CD14-positive monocyte (primary cell): ENCODE data around the gene ACSF2. TPM values are rescaled to one million over a fixed set of nuclear protein-coding genes. Genes with fewer than 3 reads are reported as not detected.

Source experiments
- DNase-seq, 3 donors: peaks; one replicate each; pipeline ENCODE4 v3.0.0-alpha.2; 2011 to 2022
- H2AFZ ChIP-seq: 2 replicates; pipeline ENCODE4 v1.6.0; 2012; ENCODE audit warnings: mild to moderate bottlenecking, low read depth, low read length, inconsistent platforms; ENCODE audit not compliant: insufficient read depth, poor library complexity, severe bottlenecking
- H3K27ac ChIP-seq, 2 donors: 1 replicate in 1 of 2; 2 replicates in 1 of 2; pipeline ENCODE4 v1.5.1; 2012 to 2013; ENCODE audit warnings: low read length in 2 of 2, control low read depth in 1 of 2, inconsistent platforms in 1 of 2, low read depth in 1 of 2, mild to moderate bottlenecking in 1 of 2
- H3K27me3 ChIP-seq, 2 donors: one replicate each; pipeline versions ENCODE4 v1.6.0 to v1.6.1; 2011 to 2013; ENCODE audit warnings: low read length in 2 of 2; ENCODE audit not compliant: control insufficient read depth in 2 of 2, insufficient read depth in 2 of 2
- H3K36me3 ChIP-seq, 2 donors: replicated peaks in 1 of 2; 1 replicate in 1 of 2; 2 replicates in 1 of 2; pipeline versions ENCODE4 v1.5.1 to v1.6.1; 2012 to 2013; ENCODE audit warnings: low read length in 2 of 2, control low read depth in 1 of 2, inconsistent platforms in 1 of 2, mild to moderate bottlenecking in 1 of 2; ENCODE audit not compliant: insufficient read depth in 2 of 2, control insufficient read depth in 1 of 2
- H3K4me1 ChIP-seq, 2 donors: 1 replicate in 1 of 2; 2 replicates in 1 of 2; pipeline versions ENCODE4 v1.5.1 to v1.6.1; 2012 to 2013; ENCODE audit warnings: low read length in 2 of 2, control low read depth in 1 of 2, inconsistent platforms in 1 of 2, mild to moderate bottlenecking in 1 of 2, moderate library complexity in 1 of 2; ENCODE audit not compliant: insufficient read depth in 2 of 2, control insufficient read depth in 1 of 2
- H3K4me2 ChIP-seq: replicated peaks from 2 replicates; pipeline ENCODE3; 2012; ENCODE audit warnings: low read length, moderate library complexity, mild to moderate bottlenecking; ENCODE audit not compliant: poor library complexity, severe bottlenecking; ENCODE audit errors: extremely low read depth
- H3K4me3 ChIP-seq, 3 experiments: fragments of 200-600 bp in 1 of 3; sonication (generic) in 1 of 3; replicated peaks in 1 of 3; 1 replicate in 2 of 3; 2 replicates in 1 of 3; pipeline ENCODE4 v1.5.1; 2011 to 2013; ENCODE audit warnings: low read length in 3 of 3, mild to moderate bottlenecking in 3 of 3, control low read depth in 2 of 3, low read depth in 2 of 3, inconsistent platforms in 1 of 3, moderate library complexity in 1 of 3
- H3K79me2 ChIP-seq: 2 replicates; pipeline ENCODE4 v1.6.0; 2012; ENCODE audit warnings: mild to moderate bottlenecking, control low read depth, inconsistent platforms, low read length, moderate library complexity; ENCODE audit not compliant: insufficient read depth
- H3K9ac ChIP-seq: 2 replicates; pipeline ENCODE4 v1.6.0; 2017; ENCODE audit warnings: low read length, mild to moderate bottlenecking; ENCODE audit not compliant: insufficient read depth, poor library complexity, severe bottlenecking
- H3K9me3 ChIP-seq, 2 donors: replicated peaks in 1 of 2; 1 replicate in 1 of 2; 2 replicates in 1 of 2; pipeline versions ENCODE4 v1.5.1 to v1.6.1; 2012 to 2013; ENCODE audit warnings: low read length in 2 of 2, control low read depth in 1 of 2; ENCODE audit not compliant: control insufficient read depth in 1 of 2, insufficient read depth in 1 of 2
- H4K20me1 ChIP-seq: 2 replicates; pipeline ENCODE4 v1.6.0; 2012; ENCODE audit warnings: mild to moderate bottlenecking, low read length, control low read depth, moderate library complexity; ENCODE audit not compliant: insufficient read depth
- H3K27ac Mint-ChIP-seq, 7 donors: one replicate each; pipeline ENCODE4 v1.8.0; 2020; ENCODE audit warnings: mild to moderate bottlenecking in 7 of 7, mixed read lengths in 7 of 7, moderate library complexity in 6 of 7, inconsistent platforms in 2 of 7
- H3K27me3 Mint-ChIP-seq, 3 donors: one replicate each; pipeline ENCODE4 v1.8.0; 2021 to 2022; ENCODE audit warnings: low read depth in 3 of 3, mild to moderate bottlenecking in 3 of 3, mixed read lengths in 3 of 3, moderate library complexity in 3 of 3, inconsistent platforms in 1 of 3
- H3K36me3 Mint-ChIP-seq, 2 donors: one replicate each; pipeline ENCODE4 v1.8.0; 2020; ENCODE audit warnings: mixed read lengths in 2 of 2, inconsistent platforms in 1 of 2, mild to moderate bottlenecking in 1 of 2
- H3K4me1 Mint-ChIP-seq: one replicate; pipeline ENCODE4 v1.8.0; 2020; ENCODE audit warnings: mild to moderate bottlenecking, mixed read lengths
- H3K4me3 Mint-ChIP-seq, 2 donors: one replicate each; pipeline ENCODE4 v1.8.0; 2020; ENCODE audit warnings: mild to moderate bottlenecking in 2 of 2, mixed read lengths in 2 of 2, moderate library complexity in 1 of 2
- H3K9me3 Mint-ChIP-seq, 7 donors: one replicate each; pipeline ENCODE4 v1.8.0; 2020 to 2022; ENCODE audit warnings: mixed read lengths in 7 of 7, mild to moderate bottlenecking in 6 of 7, moderate library complexity in 6 of 7, inconsistent platforms in 2 of 7
- WGBS: methylation state at CpG from one replicate; pipeline ENCODE4 v1.1.5; 2013; ENCODE audit warnings: missing lambda C conversion rate; ENCODE audit not compliant: insufficient coverage; 5-methylcytosine and 5-hydroxymethylcytosine counted together
- intact Hi-C, 2 donors: fragments of 100-400 bp; cut with micrococcal nuclease; formaldehyde crosslinking; loops; one replicate each; pipeline versions ENCODE4 v1.15.0 to v1.15.1; 2023
- polyA plus RNA-seq, 3 donors: library from polyadenylated mRNA; depleted of rRNA in 1 of 3; unstranded in 2 of 3; stranded (reverse) in 1 of 3; fragments of 300-500 nt in 2 of 3; fragments of >200 nt in 1 of 3; fragmentation: Illumina TruSeq in 2 of 3; gene quantifications; 1 replicate in 2 of 3; 2 replicates in 1 of 3; pipeline ENCODE4 v1.2.3, GENCODE V29; 2012 to 2021
- TF ChIP-seq, protein P1 (sequence below): fragments of 200-600 bp; IDR thresholded peaks from one replicate; pipeline ENCODE4 v1.8.0; 2022; ENCODE audit warnings: antibody characterized with exemption, mild to moderate bottlenecking

Gene ACSF2
- polyA plus RNA-seq, 3 donors = 2.8 to 24.4 (median 5.5) TPM

DNA sequence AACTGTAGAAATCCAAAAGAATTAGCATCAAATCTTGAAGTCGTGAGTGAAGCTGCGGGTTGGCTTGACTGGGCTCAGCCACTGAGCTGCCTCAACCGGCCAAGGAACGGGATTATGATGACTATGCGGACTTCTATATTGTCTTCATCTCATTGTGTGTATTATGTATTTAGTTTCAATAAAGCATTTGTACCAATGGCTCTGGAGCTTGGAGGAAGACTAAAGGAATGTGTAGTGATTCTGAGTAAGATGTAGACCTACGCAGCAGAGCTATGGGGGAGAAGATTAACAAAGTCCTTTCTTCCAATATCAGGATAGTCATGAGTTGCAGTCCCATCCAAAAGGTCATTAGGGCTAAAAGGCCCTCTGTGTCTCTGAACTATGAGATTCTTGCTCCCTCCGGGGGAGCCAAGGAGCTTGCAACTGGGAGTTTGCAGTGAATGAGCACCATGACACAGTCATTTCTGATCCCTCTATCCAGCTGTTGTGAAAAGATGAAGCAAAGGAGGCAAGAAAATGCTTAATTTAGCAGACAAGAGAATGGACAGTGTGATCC lies 44.7 kb upstream of the ACSF2 start:
- H3K9me3 Mint-ChIP-seq = no peaks in the 10 kb centered on the region
- Histone ChIP-seq H2AFZ (no peak overlapping the region), H3K9me3 (no peaks in the 10 kb centered on the region), H3K27ac (no peak overlapping the region), H3K79me2 (no peaks in the 10 kb centered on the region), H3K4me2 (no peak overlapping the region), H3K36me3 (peaks cover 55 to 81% of the 10 kb centered on the region in 2 donors), H3K4me3 (no peak overlapping the region), H3K4me1 (peaks cover 8 to 9% of the 10 kb centered on the region in 2 donors), H4K20me1 (peaks cover 11% of the 10 kb centered on the region), H3K27me3 (no peaks in the 10 kb centered on the region), H3K9ac (no peak overlapping the region)
- H3K27ac Mint-ChIP-seq = peak overlapping the region in 2 of 7 donors; percentile 8 to 55
- no peak overlapping the region for H3K4me3 Mint-ChIP-seq
- no peak for DNase-seq
- peaks cover 0 to 3% (median 0%) of the 10 kb centered on the region in 3 donors for H3K27me3 Mint-ChIP-seq
- TF ChIP-seq, protein P1, sequence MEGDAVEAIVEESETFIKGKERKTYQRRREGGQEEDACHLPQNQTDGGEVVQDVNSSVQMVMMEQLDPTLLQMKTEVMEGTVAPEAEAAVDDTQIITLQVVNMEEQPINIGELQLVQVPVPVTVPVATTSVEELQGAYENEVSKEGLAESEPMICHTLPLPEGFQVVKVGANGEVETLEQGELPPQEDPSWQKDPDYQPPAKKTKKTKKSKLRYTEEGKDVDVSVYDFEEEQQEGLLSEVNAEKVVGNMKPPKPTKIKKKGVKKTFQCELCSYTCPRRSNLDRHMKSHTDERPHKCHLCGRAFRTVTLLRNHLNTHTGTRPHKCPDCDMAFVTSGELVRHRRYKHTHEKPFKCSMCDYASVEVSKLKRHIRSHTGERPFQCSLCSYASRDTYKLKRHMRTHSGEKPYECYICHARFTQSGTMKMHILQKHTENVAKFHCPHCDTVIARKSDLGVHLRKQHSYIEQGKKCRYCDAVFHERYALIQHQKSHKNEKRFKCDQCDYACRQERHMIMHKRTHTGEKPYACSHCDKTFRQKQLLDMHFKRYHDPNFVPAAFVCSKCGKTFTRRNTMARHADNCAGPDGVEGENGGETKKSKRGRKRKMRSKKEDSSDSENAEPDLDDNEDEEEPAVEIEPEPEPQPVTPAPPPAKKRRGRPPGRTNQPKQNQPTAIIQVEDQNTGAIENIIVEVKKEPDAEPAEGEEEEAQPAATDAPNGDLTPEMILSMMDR = no peak
- WGBS = 94% methylated on average over 2 of the region's 7 CpGs
- H3K4me1 Mint-ChIP-seq = peaks cover 12% of the 10 kb centered on the region
- intact Hi-C loops = no loop called here
- peaks cover 67 to 80% of the 10 kb centered on the region in 2 donors for H3K36me3 Mint-ChIP-seq

- Mint-ChIP-seq H3K27me3 (peaks cover 0 to 3% (median 0%) of the 10 kb centered on the region in 3 donors), H3K4me1 (peaks cover 12% of the 10 kb centered on the region), H3K36me3 (peaks cover 70 to 84% of the 10 kb centered on the region in 2 donors), H3K27ac (no peak overlapping the region), H3K4me3 (no peak overlapping the region), H3K9me3 (no peaks in the 10 kb centered on the region)
- peaks cover 8 to 9% of the 10 kb centered on the region in 2 donors for H3K4me1 ChIP-seq
- no peaks in the 10 kb centered on the region for H3K9me3 ChIP-seq
- H2AFZ ChIP-seq = no peak overlapping the region
- peaks cover 61 to 87% of the 10 kb centered on the region in 2 donors for H3K36me3 ChIP-seq
- no peak overlapping the region for H3K4me2 ChIP-seq
- H3K27me3 ChIP-seq = no peaks in the 10 kb centered on the region
- TF ChIP-seq, protein P1 = no peak
- no peak overlapping the region for H3K4me3 ChIP-seq
- WGBS = 75% methylated on average over 3 of the region's 3 CpGs
- intact Hi-C loops = no loop called here
- H3K9ac ChIP-seq = no peak overlapping the region
- no peak for DNase-seq
- H3K79me2 ChIP-seq = no peaks in the 10 kb centered on the region
- peaks cover 11% of the 10 kb centered on the region for H4K20me1 ChIP-seq
- H3K27ac ChIP-seq = no peak overlapping the region
These were observed 44.1 kb upstream of the ACSF2 start for GRCh38 chr17:50381920-50382319.
